ENCODE results near the gene CELSR1. TPM values are rescaled to one million over a fixed set of nuclear protein-coding genes. Genes with fewer than 3 reads are reported as not detected.

The CELSR1 gene
- total RNA-seq, 1 donor from 2014 or later: 4.8 TPM

DNA sequence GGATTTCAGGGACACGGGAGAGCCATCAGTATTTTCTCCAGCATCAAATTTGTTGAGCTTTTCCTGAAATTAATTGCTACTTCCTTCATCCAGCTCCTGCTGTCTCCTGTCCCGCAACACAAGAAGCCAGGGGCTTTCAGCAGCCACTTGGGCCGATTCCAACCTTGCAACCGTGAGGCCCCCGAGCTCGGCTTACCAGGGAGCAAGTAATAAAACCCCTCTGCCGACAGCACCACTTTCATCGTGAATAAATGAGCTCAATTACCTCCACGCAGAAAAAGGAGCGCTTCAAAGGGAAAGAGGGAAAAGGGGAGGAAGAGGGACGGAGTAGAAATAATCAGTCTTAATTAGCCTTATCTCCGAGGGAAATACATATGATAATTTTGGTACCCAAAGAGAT lies 76.6 kb downstream of the CELSR1 start:
- no peak for DNase-seq (ENCODE audit: low spot score)

- no peak for DNase-seq (ENCODE audit: low spot score)
These were observed 77.9 kb downstream of the CELSR1 start for GRCh38 chr22:46459347-46460065.

DNA sequence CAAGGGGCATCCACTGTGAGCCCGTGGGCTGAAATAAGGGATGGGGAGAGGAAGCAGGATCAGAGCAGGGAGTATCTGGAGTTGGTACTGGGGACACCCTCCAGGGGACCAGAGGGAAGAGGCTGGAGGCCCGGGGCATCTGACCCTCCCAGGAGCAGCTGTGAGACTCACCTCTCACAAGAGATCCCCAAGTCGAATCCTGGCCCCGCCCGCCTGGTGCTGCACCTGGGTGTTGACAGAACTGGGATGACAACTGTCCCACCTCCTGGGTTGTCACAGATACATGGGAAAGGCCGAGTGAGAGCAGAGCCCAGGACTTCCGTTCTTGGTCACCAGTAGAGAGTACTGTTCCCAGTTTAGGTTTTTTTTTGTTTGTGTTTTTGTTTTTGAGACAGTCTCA lies 78.9 kb downstream of the CELSR1 start:
- no peak for DNase-seq (ENCODE audit: low spot score)

DNA sequence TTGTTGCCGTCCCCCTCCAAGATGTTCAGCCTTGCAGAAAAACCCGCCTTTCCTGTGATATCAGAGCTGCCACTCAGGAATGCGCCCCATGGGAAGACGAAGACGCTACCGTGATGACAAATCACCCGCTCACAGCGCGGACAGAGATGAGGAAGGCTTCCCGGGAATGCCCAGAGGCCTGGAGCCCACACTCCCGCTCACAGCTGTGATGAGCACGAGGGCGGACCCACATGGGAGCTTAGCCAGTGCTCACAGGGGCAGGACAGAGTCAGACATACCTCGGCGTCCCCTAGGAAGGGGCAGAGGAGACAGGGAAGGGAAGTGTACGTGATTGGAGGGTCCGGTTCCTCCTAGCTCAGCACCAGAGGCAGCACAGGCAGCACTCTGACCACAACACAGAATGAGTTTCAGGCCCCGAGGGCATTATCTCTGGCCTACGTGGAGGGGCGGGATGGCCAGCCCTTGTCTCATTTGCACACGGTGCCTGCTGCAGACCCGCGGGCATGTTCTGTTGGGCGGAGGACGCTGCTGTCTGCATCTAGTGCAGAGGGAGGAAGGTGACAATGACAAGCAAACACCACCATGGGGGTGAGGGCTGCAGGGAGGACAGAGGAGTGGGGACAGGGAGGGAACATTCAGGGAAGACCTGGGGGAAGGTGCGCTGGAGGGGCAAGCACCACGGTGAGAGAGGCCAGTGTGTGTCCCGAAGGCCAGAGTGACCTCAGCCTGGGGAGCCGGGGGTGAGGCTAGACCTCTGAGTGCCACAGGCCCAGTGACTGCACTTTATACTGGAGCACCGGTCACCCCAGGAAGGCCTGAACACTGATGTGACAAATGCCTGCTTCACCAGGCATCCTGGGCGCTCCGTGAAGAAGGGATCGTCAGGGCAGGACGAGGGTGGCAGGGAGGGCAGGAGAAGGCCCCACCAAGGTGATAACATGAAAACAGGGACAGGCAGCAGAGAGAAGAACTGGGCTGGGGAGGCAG lies 79.6 kb downstream of the CELSR1 start:
- peak; percentile 63 for DNase-seq (ENCODE audit: low spot score)

GRCh38 chr22:46456818-46457163 lies 80.6 kb downstream of the CELSR1 start:
- no peak for DNase-seq (ENCODE audit: low spot score)

DNA sequence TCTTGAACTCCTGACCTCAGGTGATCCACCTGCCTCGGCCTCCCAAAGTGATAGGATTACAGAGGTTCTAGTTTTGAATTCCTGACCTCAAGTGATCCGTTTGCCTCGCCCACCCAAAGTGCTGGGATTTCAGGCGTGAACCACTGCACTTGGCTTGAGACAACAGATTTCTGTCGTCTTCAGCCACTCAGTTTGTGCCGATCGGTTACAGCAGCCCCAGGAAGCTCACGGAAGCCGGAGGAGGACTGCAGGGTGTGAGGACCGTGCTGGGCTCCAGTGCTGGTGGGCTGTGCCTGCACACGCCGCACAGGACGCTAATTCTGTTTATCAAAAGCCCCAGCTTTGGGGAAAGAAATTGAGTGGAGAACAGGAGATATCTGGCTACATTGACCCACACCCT lies 82.0 kb downstream of the CELSR1 start:
- DNase-seq (ENCODE audit: low spot score): no peak

DNA sequence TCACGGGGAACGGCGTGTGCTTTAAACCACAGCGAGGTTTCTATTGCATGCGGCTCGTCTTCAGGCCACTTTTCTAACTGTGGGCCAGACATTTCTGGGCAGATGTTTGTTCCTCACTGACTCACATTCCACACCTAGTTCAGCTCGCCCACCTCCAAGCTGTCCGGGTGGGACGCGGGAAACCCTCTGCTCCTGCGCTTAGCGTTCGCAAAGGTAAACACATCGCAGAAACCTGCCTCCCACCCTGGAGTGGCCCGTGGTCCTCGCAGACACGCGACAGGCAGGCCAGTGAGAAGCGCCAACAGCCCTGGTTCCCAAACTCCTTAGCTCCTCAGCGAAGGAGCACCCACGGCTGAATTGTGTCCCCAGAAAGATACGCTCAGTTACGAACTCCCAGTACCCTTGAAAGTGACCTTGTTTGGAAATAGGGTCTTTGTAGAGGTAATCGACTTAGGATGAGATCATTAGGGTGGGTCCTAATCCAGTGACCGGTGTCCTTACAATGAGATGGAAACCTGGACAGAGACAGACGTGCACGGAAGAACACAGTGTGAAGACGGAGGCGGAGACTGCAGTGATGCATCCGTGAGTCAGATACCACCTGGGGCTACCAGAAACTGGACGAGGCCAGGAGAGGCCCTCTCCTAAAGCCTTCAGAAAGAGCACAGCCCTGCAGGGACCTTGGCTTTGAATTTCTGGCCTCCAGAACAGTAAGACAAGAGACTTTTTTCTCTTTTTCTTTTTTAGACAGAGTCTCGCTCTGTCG lies 82.7 kb downstream of the CELSR1 start:
- no peak for DNase-seq (ENCODE audit: low spot score)

DNA sequence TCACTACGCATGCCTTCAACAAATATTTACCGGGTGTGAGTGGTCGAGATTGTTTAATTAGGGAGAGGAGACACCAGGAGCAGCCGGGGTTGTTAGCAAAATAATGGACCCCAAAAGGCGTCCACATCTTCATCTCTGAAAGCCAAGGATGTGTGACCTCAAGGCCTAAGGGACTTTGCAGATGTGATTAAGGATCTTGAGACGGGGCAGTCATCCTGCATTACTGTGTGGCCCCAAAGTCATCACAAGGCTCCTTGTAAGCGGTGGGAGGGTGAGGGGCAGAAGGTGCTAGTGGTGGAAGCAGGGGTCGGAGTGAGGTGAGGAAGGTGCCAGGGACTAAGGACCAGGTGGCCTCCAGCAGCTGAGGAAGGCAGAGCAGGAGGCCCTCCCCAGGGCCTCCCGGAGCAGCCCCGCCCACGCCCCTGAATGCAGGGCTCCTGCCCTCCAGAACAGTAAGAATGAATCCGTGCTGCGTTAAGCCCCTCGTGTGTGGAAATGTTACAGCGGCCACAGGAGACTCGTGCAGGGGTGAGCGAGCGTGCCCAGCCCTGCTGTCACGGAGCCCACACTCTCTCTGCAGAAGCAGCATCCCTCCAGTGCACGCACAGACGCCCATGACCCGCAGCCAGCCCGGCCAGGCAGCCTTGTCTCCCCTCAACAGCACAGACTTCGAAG lies 83.5 kb downstream of the CELSR1 start:
- DNase-seq (ENCODE audit: low spot score): no peak

- no peak for DNase-seq (ENCODE audit: low spot score)
These were observed 84.2 kb downstream of the CELSR1 start for GRCh38 chr22:46453006-46453828.

DNA sequence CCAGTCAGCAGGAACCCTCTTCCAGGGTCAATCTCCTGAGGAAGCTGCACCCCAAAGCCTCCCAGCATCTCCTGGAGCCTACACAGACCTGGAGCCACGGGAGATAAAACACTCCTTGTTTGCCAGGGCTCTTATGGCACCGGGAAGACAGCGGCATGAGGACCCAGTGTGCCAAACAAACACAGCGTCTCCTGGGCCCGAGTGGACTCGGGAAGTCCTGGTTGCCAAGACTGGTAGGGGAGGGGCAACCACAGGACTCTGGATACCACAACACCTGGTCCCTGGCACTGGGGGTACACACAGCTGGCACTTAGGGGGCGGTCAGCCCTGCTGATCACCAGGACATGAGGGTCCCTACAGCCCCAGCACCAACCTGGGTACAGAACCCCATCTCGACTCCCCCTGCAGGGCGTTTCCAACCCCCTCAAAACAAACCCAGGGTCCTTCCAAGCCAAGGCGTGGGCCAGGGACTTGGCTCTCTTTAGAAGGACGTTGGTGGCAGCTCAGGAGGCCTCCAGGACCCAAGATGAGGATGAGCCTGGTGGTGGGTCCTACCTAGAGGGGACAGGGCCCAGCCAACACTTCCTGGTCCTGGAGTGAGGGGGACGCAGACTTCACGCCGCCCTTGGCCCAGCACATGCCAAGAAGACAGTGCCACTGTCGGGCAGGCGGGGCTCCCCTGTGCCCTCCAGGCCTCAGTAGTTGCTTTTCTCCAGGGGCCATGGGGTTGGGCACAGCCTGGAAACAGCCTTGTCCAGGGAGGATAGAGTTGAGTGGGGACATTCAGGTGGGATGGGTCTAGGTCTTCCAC lies 85.0 kb downstream of the CELSR1 start:
- DNase-seq (ENCODE audit: low spot score): no peak

- no peak for DNase-seq (ENCODE audit: low spot score)
These were observed 85.7 kb downstream of the CELSR1 start for GRCh38 chr22:46451741-46452140.

DNA sequence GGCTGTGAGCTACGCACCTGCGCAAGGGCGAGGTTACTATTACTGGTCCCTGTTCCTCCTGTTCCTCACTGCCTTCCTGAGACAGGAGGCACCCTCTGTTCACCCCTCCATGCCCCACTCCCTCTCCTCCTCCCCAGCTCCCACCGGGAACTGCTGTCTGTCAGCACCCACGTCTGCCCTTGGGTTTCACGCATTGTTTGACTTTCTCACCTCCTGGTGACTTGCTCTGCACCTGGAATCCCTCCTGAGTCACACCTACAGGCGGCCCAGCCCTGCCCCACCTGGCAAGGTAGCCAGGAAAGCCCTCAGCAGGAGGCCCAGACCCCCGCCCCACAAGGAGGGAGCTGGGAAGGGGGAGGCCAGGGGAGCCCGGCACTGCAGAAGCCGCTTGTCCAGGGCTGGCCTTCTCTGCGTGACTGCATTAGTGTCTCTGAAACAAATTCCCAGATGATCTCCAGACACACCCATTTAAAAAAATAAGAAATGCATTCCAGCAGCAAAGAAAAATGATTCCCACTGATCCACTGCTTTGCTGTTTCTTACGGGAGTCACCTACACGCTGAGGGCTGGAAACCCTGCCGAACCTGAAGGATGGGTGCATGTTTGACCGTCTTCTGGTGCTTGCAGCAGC lies 86.4 kb downstream of the CELSR1 start:
- DNase-seq (ENCODE audit: low spot score): peak; percentile 53

- no peak for DNase-seq (ENCODE audit: low spot score)
These were observed 87.3 kb downstream of the CELSR1 start for GRCh38 chr22:46449974-46450745.

- no peak for DNase-seq (ENCODE audit: low spot score)
These were observed 88.2 kb downstream of the CELSR1 start for GRCh38 chr22:46449116-46449691.

- DNase-seq (ENCODE audit: low spot score): no peak
These were observed 89.1 kb downstream of the CELSR1 start for GRCh38 chr22:46448333-46448732.

DNA sequence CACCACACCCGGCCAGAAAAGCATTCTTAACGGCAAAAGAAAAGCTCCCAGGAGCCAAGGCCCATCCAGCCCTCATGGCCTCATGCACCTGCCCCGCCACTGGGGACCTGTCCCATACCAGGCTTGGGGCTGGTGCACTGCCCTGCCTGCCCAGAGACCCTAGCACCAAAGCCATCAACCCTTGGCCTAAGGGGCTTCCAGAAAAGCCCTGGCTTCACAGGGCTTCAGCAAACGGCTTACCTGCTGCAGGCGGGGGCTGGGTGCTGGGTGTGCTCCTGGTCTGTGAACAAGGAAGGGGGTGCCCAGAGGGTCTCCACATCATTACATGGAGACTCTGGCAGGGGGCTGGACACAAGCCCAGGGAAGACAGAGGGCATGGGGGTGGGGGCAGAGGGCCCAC lies 89.5 kb downstream of the CELSR1 start:
- no peak for DNase-seq (ENCODE audit: low spot score)

DNA sequence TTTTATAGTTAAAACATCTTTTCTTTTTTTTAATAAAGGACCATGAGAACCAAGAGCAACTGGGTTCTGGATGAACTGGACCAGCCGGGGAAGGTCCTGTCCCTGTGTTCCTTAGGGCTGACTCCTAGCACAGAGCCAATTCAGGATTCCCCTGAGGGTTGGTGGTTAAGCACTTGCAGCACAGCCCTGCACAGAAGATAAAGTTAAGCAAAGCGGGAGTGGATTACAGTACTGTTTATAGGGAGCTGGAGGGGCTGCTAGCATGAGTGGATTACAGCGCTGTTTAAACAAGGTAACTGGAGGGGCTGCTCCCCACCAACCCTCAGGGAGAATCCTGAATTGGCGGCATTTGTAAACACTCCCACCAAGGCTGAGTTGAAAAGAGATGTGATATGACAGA lies 90.6 kb downstream of the CELSR1 start:
- DNase-seq (ENCODE audit: low spot score): no peak

DNA sequence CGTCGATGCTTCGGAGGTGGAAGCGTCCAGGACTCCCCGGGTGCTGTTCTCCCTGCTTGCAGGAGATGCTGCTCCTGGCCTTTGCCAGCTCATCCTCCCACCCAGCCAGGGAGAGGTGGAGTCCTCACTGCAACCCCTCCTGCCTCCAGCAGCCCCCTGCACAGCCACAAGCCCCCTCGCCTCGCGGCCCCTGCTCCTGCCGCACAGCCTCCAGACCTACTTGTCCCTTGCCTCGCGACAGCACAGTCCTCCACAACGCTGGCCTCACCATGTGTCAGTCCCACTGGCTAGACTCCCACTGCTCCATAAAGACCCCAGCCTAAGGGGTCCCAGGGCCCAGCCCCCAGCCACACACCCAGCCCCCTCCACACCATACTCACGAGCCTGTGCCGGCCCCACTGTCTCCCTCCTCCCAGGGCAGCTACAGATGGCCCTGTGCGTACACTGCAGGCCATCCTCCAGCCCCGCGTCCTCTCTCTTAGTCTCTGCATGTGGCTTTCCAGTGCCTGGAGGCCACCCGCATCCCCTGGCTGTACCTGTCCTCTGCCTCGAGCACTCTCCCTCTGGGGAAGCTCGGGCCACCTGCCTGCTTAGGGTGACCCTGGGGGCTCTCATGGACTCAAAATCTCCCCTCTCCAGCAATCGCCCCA lies 91.5 kb downstream of the CELSR1 start:
- no peak for DNase-seq (ENCODE audit: low spot score)
